ENCODE measurements around the gene ABCB4.
"Not testable (repeated sequence)": the region's sequence is repeated elsewhere in the genome, so short reads cannot be mapped to it uniquely, and the experiment has no call there.

ABCB4 gene

DNA sequence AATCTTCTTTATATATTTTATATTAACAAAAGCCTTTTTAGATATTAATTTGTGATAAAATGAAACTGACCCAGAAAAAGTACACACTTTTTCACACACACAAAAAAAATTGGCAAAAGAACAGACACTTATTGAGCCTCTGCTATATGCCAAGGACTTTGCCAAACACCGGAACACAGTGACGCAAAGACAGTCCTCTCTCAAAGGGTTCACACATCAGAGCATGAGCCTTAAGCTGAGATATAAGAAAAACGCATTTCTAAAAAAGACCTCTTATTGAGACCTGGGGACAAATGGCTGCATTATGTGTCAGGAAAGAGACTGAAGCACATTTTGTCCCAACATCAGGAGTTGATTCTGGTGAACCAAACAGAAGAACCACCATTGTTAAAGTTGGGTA is 24.0 kb upstream of the ABCB4 start:
- DNase-seq (ENCODE audit: low spot score in 2 of 2), result no peak
- no peaks in the 10 kb centered on the region for H3K9me3 ChIP-seq
- H3K36me3 ChIP-seq (replicated peaks), result no peaks in the 10 kb centered on the region
- no peak overlapping the region for H3K4me3 ChIP-seq
- in situ Hi-C loops (cut with MboI; ENCODE audit: low sequenced_read_pairs), result no loop called here
- H3K4me1 ChIP-seq, result no peaks in the 10 kb centered on the region
- H3K27me3 ChIP-seq (ENCODE audit: low read depth), result no peaks in the 10 kb centered on the region

DNA sequence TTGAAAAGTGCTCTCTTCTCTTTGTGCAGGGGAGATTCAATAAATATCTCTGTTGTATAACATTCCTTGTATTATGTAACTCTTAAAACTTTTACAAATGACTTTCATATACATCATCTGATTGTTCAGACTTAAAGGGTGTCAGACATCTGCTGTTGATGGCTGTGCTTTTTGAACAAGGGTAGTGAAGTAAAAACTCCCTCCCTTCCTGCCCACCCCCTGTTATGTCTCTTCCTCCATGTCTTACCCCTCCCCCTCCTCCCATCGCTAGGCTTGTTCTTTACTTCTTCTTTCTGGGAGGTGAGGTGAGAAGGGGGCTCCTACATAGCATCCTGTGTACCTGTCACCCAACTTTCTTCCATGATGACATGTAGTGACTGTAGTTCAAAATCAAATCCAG is 23.4 kb upstream of the ABCB4 start:
- DNase-seq (ENCODE audit: low spot score in 2 of 2), result no peak
- H3K4me3 ChIP-seq, result no peak overlapping the region
- no peaks in the 10 kb centered on the region for H3K4me1 ChIP-seq
- no peaks in the 10 kb centered on the region for H3K9me3 ChIP-seq
- in situ Hi-C loops (cut with MboI; ENCODE audit: low sequenced_read_pairs), result no loop called here
- no peaks in the 10 kb centered on the region for H3K36me3 ChIP-seq (replicated peaks)
- H3K27me3 ChIP-seq (ENCODE audit: low read depth), result no peaks in the 10 kb centered on the region

DNA sequence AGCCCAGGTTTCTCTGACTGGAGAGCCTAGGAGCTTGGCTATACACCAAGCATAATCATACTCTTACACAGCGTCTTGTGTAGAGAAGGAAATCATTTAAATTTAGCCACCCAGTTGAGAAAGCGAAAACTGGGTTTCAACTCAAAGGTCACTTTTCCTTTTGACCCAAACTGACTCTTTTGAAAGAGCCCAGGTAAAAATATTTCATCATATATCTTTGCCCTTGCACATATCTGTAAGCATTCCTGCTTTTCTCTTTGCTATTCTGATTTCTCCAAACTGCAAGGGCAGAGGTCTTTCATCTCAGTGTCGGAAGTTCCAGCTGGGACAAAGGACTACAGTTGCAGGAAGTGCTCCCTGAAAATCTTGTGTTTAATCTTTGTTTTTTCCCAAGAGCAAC is 22.0 kb upstream of the ABCB4 start:
- no peaks in the 10 kb centered on the region for H3K36me3 ChIP-seq (replicated peaks)
- no peaks in the 10 kb centered on the region for H3K27me3 ChIP-seq (ENCODE audit: low read depth)
- H3K9me3 ChIP-seq, result no peaks in the 10 kb centered on the region
- H3K4me1 ChIP-seq, result no peaks in the 10 kb centered on the region
- in situ Hi-C loops (cut with MboI; ENCODE audit: low sequenced_read_pairs), result no loop called here
- DNase-seq (ENCODE audit: low spot score in 2 of 2), result no peak
- no peak overlapping the region for H3K4me3 ChIP-seq

DNA sequence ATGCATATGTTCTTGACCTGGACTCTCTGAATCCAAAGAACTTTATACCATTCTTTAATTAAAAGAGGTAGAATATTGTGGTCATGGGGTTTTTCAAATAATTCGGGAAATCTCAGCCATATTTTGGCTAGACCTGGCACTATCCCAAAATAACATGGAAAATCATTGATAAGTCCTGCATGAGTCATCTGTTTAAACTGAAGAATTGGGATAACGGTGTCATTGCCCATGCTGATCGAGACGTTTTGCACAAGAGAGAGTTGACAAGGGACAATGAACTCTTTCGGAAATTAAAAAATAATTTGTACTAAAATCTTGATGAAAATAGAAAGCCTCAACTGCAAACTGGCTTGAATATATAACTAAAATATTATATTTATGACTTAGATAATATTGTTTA is 19.9 kb upstream of the ABCB4 start:
- Histone ChIP-seq H3K4me1 (no peaks in the 10 kb centered on the region), H3K4me3 (no peak overlapping the region), H3K27me3 (ENCODE audit: low read depth) (no peaks in the 10 kb centered on the region), H3K9me3 (no peaks in the 10 kb centered on the region), H3K36me3 (replicated peaks) (no peaks in the 10 kb centered on the region)
- DNase-seq (ENCODE audit: low spot score in 2 of 2), result no peak
- in situ Hi-C loops (cut with MboI; ENCODE audit: low sequenced_read_pairs), result no loop called here

- Histone ChIP-seq H3K36me3 (replicated peaks) (no peaks in the 10 kb centered on the region), H3K4me3 (no peak overlapping the region), H3K4me1 (no peaks in the 10 kb centered on the region), H3K27me3 (ENCODE audit: low read depth) (no peaks in the 10 kb centered on the region), H3K9me3 (no peaks in the 10 kb centered on the region)
- in situ Hi-C loops (cut with MboI; ENCODE audit: low sequenced_read_pairs), result no loop called here
- DNase-seq (ENCODE audit: low spot score in 2 of 2), result no peak
These were observed 19.0 kb upstream of the ABCB4 start for GRCh38 chr7:87494454-87494853.

DNA sequence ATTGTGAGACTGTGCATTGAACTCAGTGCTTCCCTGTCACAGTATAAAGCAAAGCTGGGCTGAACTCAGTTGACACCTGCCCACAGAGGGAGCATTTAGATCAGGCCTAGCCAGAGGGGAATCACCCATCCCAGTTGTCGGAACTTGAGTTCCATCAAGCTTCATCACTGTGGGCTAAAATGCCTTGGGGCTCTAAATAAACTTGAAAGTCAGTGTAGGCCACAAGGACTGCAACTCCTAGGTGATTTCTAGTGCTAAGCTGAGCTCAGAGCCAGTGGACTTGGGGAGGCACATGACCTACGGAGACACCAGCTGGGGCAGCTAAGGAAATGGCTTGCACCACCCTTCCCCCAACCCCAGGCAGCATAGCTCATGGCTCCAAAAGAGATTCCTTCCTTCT is 7.7 kb upstream of the ABCB4 start:
- in situ Hi-C loops (cut with MboI; ENCODE audit: low sequenced_read_pairs), result no loop called here
- H3K4me1 ChIP-seq, result no peaks in the 10 kb centered on the region

DNA sequence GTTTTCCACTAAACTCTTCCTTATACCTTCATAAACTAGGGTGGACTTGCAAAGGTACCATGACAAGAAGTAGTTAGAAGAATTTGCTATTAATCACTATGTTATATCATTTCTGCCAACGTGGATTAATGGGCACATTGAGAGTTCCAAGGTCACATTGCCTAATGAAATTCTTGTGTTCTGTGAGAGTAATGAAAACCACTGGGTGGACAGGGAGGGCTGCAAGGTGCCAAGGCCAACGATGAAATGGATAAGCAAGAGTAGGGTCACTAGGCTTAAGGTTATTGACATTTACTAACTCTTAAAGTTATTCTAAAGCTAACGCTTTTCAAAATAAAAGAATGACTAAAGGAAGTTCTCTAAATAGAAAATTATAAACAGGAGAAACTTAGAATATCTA is 6.6 kb upstream of the ABCB4 start:
- H3K36me3 ChIP-seq (replicated peaks), result no peaks in the 10 kb centered on the region
- no peaks in the 10 kb centered on the region for H3K4me1 ChIP-seq
- no peak overlapping the region for H3K4me3 ChIP-seq
- in situ Hi-C loops (cut with MboI; ENCODE audit: low sequenced_read_pairs), result no loop called here
- no peaks in the 10 kb centered on the region for H3K27me3 ChIP-seq (ENCODE audit: low read depth)
- no peaks in the 10 kb centered on the region for H3K9me3 ChIP-seq
- DNase-seq (ENCODE audit: low spot score in 2 of 2), result no peak

More for the DNA sequence above, 7.7 kb upstream of the ABCB4 start:
- H3K4me3 ChIP-seq, result no peak overlapping the region
- H3K27me3 ChIP-seq (ENCODE audit: low read depth), result no peaks in the 10 kb centered on the region
- no peak for DNase-seq (ENCODE audit: low spot score in 2 of 2)
- H3K9me3 ChIP-seq, result no peaks in the 10 kb centered on the region; the same call in 1 of the 2 replicates
- no peaks in the 10 kb centered on the region for H3K36me3 ChIP-seq (replicated peaks)

- Histone ChIP-seq H3K4me3 (no peak overlapping the region), H3K27me3 (ENCODE audit: low read depth) (no peaks in the 10 kb centered on the region), H3K36me3 (replicated peaks) (no peaks in the 10 kb centered on the region), H3K4me1 (peaks cover under 1% of the 10 kb centered on the region), H3K9me3 (no peaks in the 10 kb centered on the region)
- DNase-seq (ENCODE audit: low spot score in 2 of 2), result no peak
- in situ Hi-C loops (cut with MboI; ENCODE audit: low sequenced_read_pairs), result no loop called here
These were observed 4.9 kb upstream of the ABCB4 start for GRCh38 chr7:87480386-87480785.

GRCh38 chr7:87479951-87480350 is 4.5 kb upstream of the ABCB4 start:
- no peaks in the 10 kb centered on the region for H3K9me3 ChIP-seq
- H3K27me3 ChIP-seq (ENCODE audit: low read depth), result no peaks in the 10 kb centered on the region
- no peaks in the 10 kb centered on the region for H3K36me3 ChIP-seq (replicated peaks)
- DNase-seq (ENCODE audit: low spot score in 2 of 2), result no peak
- no peak overlapping the region for H3K4me3 ChIP-seq
- in situ Hi-C loops (cut with MboI; ENCODE audit: low sequenced_read_pairs), result no loop called here
- peaks cover 5% of the 10 kb centered on the region for H3K4me1 ChIP-seq

GRCh38 chr7:87476179-87476557 is 688 bp upstream of the ABCB4 start:
- Histone ChIP-seq H3K4me3 (no peak overlapping the region), H3K9me3 (no peaks in the 10 kb centered on the region), H3K4me1 (peaks cover 9% of the 10 kb centered on the region), H3K27me3 (ENCODE audit: low read depth) (no peaks in the 10 kb centered on the region), H3K36me3 (replicated peaks) (no peaks in the 10 kb centered on the region)
- in situ Hi-C loops (cut with MboI; ENCODE audit: low sequenced_read_pairs), result no loop called here
- no peak for DNase-seq (ENCODE audit: low spot score in 2 of 2)

- in situ Hi-C loops (cut with MboI; ENCODE audit: low sequenced_read_pairs), result no loop called here
- DNase-seq (ENCODE audit: low spot score in 2 of 2), result peak; percentile 10 to 23
- Histone ChIP-seq H3K4me3 (no peak overlapping the region; the same call in 1 of the 2 replicates), H3K36me3 (replicated peaks) (no peaks in the 10 kb centered on the region), H3K9me3 (no peaks in the 10 kb centered on the region), H3K27me3 (ENCODE audit: low read depth) (no peaks in the 10 kb centered on the region), H3K4me1 (peaks cover 9% of the 10 kb centered on the region)
These were observed 734 bp downstream of the ABCB4 start for GRCh38 chr7:87474533-87475358.

GRCh38 chr7:87473986-87474385 is 1.5 kb downstream of the ABCB4 start:
- DNase-seq (ENCODE audit: low spot score in 2 of 2), result no peak
- peaks cover 9% of the 10 kb centered on the region for H3K4me1 ChIP-seq
- H3K36me3 ChIP-seq (replicated peaks), result no peaks in the 10 kb centered on the region
- H3K27me3 ChIP-seq (ENCODE audit: low read depth), result no peaks in the 10 kb centered on the region
- no peak overlapping the region for H3K4me3 ChIP-seq
- in situ Hi-C loops (cut with MboI; ENCODE audit: low sequenced_read_pairs), result no loop called here
- no peaks in the 10 kb centered on the region for H3K9me3 ChIP-seq

DNA sequence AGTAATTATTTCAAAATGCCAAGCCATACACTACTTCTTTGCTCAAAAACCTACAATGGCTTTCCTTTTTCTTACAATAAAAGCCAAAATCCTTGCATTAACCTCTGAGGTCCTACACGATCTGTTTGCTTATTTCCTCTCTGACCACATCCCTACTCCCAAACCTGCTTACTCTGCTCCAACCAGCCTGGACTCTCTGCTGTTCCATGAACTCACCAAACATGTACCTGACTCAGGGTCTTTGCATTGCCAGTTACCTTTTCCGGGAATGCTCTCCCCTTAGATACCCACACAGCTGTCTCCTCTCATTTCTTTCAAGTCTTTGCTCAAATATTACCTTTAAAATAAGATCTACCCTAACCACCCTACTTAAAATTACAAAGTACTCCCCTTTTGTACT is 2.3 kb downstream of the ABCB4 start:
- H3K9me3 ChIP-seq, result no peaks in the 10 kb centered on the region
- H3K36me3 ChIP-seq (replicated peaks), result no peaks in the 10 kb centered on the region
- H3K4me1 ChIP-seq, result peaks cover 9% of the 10 kb centered on the region
- in situ Hi-C loops (cut with MboI; ENCODE audit: low sequenced_read_pairs), result no loop called here
- no peaks in the 10 kb centered on the region for H3K27me3 ChIP-seq (ENCODE audit: low read depth)
- no peak overlapping the region for H3K4me3 ChIP-seq
- no peak for DNase-seq (ENCODE audit: low spot score in 2 of 2)

- H3K4me1 ChIP-seq, result peaks cover 9% of the 10 kb centered on the region
- no peak for DNase-seq (ENCODE audit: low spot score in 2 of 2)
- H3K36me3 ChIP-seq (replicated peaks), result no peaks in the 10 kb centered on the region
- H3K27me3 ChIP-seq (ENCODE audit: low read depth), result no peaks in the 10 kb centered on the region
- in situ Hi-C loops (cut with MboI; ENCODE audit: low sequenced_read_pairs), result no loop called here
- no peak overlapping the region for H3K4me3 ChIP-seq
- no peaks in the 10 kb centered on the region for H3K9me3 ChIP-seq
These were observed 4.0 kb downstream of the ABCB4 start for GRCh38 chr7:87471473-87471872.

GRCh38 chr7:87469204-87469603 is 6.3 kb downstream of the ABCB4 start:
- H3K9me3 ChIP-seq; H3K4me3 ChIP-seq; H3K27me3 ChIP-seq (ENCODE audit: low read depth); H3K36me3 ChIP-seq (replicated peaks); DNase-seq (ENCODE audit: low spot score in 2 of 2); H3K4me1 ChIP-seq; in situ Hi-C loops (cut with MboI; ENCODE audit: low sequenced_read_pairs): not testable (repeated sequence)

Data from HAP-1 (cell line).